HepG2 (cell line): ENCODE data around the gene AUNIP. TPM values are rescaled to one million over a fixed set of nuclear protein-coding genes. Genes with fewer than 3 reads are reported as not detected.

Experiments used
- ISL2 ChIP-seq: sonication (generic); formaldehyde crosslinking; IDR thresholded peaks from 2 replicates; pipeline ENCODE4 v1.5.0; 2020; ENCODE audit warnings: missing genetic modification reagents
- KDM6A ChIP-seq: IDR thresholded peaks from 2 replicates; pipeline ENCODE4 v1.6.1; 2016; ENCODE audit warnings: low read depth
- SAP130 ChIP-seq: IDR thresholded peaks from 2 replicates; pipeline ENCODE4 v1.6.1; 2016; ENCODE audit warnings: low read depth
- SMAD1 ChIP-seq: sonication (generic); formaldehyde crosslinking; IDR thresholded peaks from 2 replicates; pipeline ENCODE4 v1.4.0; 2020; ENCODE audit warnings: missing genetic modification reagents, low read depth, mild to moderate bottlenecking, borderline replicate concordance
- SOX13 ChIP-seq, 3 experiments: fragments of 450-650 bp in 1 of 3; sonication (generic) in 1 of 3; formaldehyde crosslinking in 1 of 3; IDR thresholded peaks in 2 of 3; conservative IDR thresholded peaks in 1 of 3; 2 replicates each; pipeline versions ENCODE4 v1.5.0 to v1.6.1; 2016 to 2020; ENCODE audit warnings: antibody characterized with exemption in 1 of 3, mild to moderate bottlenecking in 1 of 3, missing compliant biosample characterization in 1 of 3, missing genetic modification reagents in 1 of 3, moderate library complexity in 1 of 3
- SOX5 ChIP-seq: IDR thresholded peaks from 2 replicates; pipeline ENCODE4 v1.6.1; 2016; ENCODE audit warnings: borderline replicate concordance
- ZFP62 ChIP-seq: sonication (generic); formaldehyde crosslinking; IDR thresholded peaks from 2 replicates; pipeline ENCODE4 v1.4.0; 2020; ENCODE audit warnings: missing genetic modification reagents
- ZNF563 ChIP-seq: sonication (generic); formaldehyde crosslinking; IDR thresholded peaks from 2 replicates; pipeline ENCODE4 v1.8.0; 2022; ENCODE audit warnings: mild to moderate bottlenecking, moderate library complexity, missing genetic modification reagents
- polyA plus RNA-seq, 8 experiments: library from polyadenylated mRNA; depleted of rRNA in 3 of 8; stranded (reverse) in 7 of 8; unstranded in 1 of 8; fragments of >200 nt; fragmentation: Illumina TruSeq in 4 of 8; extraction: Trizol in 4 of 8; gene quantifications; 2 replicates each; pipeline versions ENCODE4 v1.2.1 to v1.2.3, GENCODE V29; 2011 to 2016; ENCODE audit warnings: low read depth in 4 of 8, missing spikeins in 1 of 8, mixed read lengths in 1 of 8; ENCODE audit not compliant: insufficient read depth in 1 of 8
- total RNA-seq, 5 experiments: library from RNA; depleted of rRNA; stranded (reverse); fragments of >200 nt; fragmentation: Illumina TruSeq; extraction: Trizol; gene quantifications; 2 replicates each; pipeline ENCODE4 v1.2.3, GENCODE V29; 2016; ENCODE audit warnings: low read depth in 1 of 5
- TF ChIP-seq, protein P1 (sequence below): IDR thresholded peaks from 2 replicates; pipeline ENCODE4 v1.6.1; 2012; ENCODE audit warnings: low read length, improper control_type of control experiment
- TF ChIP-seq, protein P2 (sequence below): sonication (generic); formaldehyde crosslinking; IDR thresholded peaks from 2 replicates; pipeline ENCODE4 v1.4.0; 2020; ENCODE audit warnings: missing genetic modification reagents
- TF ChIP-seq, protein P3 (sequence below), 2 experiments: sonication (generic) in 1 of 2; formaldehyde crosslinking in 1 of 2; IDR thresholded peaks; 2 replicates each; pipeline versions ENCODE4 v1.4.0 to v1.6.1; 2016 to 2020; ENCODE audit warnings: borderline replicate concordance in 1 of 2, low read depth in 1 of 2, mild to moderate bottlenecking in 1 of 2, missing genetic modification reagents in 1 of 2
- TF ChIP-seq, protein P4 (sequence below): sonication (generic); formaldehyde crosslinking; IDR thresholded peaks from 2 replicates; pipeline ENCODE4 v1.5.0; 2020; ENCODE audit warnings: missing genetic modification reagents
- TF ChIP-seq, protein P5 (sequence below): IDR thresholded peaks from 2 replicates; pipeline ENCODE4 v1.6.1; 2016; ENCODE audit warnings: mild to moderate bottlenecking

Gene AUNIP
- total and polyA plus RNA-seq, 2 of the 13 experiments (the other 11 are each of a cell fraction or from before 2014, with no cell fraction given) = 3.8 to 12.3 TPM

DNA sequence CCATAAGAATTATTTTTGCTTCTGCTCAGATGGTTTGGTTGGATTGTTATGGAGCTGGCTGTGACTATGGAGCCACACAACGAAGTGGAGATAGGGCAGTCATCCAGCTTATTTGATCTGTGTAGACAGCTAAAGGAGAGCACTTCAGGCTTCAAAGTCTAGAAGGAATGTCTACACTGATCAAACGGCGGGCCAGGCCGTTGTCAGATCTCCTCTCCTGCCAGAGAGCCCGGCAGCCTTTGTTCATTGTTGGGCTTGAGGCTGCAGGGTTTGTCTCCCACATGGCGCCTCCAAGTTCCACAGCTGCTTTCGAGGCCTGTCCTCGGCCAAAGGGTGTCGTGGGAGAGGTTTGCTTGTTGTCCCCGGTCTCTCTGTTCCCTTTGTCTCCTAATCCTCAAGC lies 49.8 kb upstream of the AUNIP start (continued):
- TF ChIP-seq, protein P1, sequence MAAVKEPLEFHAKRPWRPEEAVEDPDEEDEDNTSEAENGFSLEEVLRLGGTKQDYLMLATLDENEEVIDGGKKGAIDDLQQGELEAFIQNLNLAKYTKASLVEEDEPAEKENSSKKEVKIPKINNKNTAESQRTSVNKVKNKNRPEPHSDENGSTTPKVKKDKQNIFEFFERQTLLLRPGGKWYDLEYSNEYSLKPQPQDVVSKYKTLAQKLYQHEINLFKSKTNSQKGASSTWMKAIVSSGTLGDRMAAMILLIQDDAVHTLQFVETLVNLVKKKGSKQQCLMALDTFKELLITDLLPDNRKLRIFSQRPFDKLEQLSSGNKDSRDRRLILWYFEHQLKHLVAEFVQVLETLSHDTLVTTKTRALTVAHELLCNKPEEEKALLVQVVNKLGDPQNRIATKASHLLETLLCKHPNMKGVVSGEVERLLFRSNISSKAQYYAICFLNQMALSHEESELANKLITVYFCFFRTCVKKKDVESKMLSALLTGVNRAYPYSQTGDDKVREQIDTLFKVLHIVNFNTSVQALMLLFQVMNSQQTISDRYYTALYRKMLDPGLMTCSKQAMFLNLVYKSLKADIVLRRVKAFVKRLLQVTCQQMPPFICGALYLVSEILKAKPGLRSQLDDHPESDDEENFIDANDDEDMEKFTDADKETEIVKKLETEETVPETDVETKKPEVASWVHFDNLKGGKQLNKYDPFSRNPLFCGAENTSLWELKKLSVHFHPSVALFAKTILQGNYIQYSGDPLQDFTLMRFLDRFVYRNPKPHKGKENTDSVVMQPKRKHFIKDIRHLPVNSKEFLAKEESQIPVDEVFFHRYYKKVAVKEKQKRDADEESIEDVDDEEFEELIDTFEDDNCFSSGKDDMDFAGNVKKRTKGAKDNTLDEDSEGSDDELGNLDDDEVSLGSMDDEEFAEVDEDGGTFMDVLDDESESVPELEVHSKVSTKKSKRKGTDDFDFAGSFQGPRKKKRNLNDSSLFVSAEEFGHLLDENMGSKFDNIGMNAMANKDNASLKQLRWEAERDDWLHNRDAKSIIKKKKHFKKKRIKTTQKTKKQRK = no peak
- TF ChIP-seq, protein P2, sequence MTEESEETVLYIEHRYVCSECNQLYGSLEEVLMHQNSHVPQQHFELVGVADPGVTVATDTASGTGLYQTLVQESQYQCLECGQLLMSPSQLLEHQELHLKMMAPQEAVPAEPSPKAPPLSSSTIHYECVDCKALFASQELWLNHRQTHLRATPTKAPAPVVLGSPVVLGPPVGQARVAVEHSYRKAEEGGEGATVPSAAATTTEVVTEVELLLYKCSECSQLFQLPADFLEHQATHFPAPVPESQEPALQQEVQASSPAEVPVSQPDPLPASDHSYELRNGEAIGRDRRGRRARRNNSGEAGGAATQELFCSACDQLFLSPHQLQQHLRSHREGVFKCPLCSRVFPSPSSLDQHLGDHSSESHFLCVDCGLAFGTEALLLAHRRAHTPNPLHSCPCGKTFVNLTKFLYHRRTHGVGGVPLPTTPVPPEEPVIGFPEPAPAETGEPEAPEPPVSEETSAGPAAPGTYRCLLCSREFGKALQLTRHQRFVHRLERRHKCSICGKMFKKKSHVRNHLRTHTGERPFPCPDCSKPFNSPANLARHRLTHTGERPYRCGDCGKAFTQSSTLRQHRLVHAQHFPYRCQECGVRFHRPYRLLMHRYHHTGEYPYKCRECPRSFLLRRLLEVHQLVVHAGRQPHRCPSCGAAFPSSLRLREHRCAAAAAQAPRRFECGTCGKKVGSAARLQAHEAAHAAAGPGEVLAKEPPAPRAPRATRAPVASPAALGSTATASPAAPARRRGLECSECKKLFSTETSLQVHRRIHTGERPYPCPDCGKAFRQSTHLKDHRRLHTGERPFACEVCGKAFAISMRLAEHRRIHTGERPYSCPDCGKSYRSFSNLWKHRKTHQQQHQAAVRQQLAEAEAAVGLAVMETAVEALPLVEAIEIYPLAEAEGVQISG (CRISPR knock-in tag) = no peak
- TF ChIP-seq SAP130 (peak; percentile 30; the same call in 1 of the 2 replicates), SOX13 (IDR thresholded peaks at IDR 0.05) (no peak), SOX13 (CRISPR knock-in tag; conservative IDR thresholded peaks at IDR 0.05 in 1 of 2, IDR thresholded peaks at IDR 0.05 in 1 of 2) (peak in 1 of 2 experiments; percentile 41; a peak in 1 of 4 replicates), ZFP62 (CRISPR knock-in tag) (no peak), KDM6A (CRISPR knock-in tag) (no peak), SOX5 (CRISPR knock-in tag) (peak; percentile 45), ISL2 (CRISPR knock-in tag) (no peak), ZNF563 (CRISPR knock-in tag) (no peak), SMAD1 (no peak)
- TF ChIP-seq, protein P3, sequence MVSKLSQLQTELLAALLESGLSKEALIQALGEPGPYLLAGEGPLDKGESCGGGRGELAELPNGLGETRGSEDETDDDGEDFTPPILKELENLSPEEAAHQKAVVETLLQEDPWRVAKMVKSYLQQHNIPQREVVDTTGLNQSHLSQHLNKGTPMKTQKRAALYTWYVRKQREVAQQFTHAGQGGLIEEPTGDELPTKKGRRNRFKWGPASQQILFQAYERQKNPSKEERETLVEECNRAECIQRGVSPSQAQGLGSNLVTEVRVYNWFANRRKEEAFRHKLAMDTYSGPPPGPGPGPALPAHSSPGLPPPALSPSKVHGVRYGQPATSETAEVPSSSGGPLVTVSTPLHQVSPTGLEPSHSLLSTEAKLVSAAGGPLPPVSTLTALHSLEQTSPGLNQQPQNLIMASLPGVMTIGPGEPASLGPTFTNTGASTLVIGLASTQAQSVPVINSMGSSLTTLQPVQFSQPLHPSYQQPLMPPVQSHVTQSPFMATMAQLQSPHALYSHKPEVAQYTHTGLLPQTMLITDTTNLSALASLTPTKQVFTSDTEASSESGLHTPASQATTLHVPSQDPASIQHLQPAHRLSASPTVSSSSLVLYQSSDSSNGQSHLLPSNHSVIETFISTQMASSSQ (IDR thresholded peaks at IDR 0.05; ENCODE audit: low read depth) = no peak
- TF ChIP-seq, protein P3 (CRISPR knock-in tag; IDR thresholded peaks at IDR 0.05; ENCODE audit: borderline replicate concordance) = no peak
- TF ChIP-seq, protein P4, sequence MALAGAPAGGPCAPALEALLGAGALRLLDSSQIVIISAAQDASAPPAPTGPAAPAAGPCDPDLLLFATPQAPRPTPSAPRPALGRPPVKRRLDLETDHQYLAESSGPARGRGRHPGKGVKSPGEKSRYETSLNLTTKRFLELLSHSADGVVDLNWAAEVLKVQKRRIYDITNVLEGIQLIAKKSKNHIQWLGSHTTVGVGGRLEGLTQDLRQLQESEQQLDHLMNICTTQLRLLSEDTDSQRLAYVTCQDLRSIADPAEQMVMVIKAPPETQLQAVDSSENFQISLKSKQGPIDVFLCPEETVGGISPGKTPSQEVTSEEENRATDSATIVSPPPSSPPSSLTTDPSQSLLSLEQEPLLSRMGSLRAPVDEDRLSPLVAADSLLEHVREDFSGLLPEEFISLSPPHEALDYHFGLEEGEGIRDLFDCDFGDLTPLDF (CRISPR knock-in tag) = no peak
- TF ChIP-seq, protein P5, sequence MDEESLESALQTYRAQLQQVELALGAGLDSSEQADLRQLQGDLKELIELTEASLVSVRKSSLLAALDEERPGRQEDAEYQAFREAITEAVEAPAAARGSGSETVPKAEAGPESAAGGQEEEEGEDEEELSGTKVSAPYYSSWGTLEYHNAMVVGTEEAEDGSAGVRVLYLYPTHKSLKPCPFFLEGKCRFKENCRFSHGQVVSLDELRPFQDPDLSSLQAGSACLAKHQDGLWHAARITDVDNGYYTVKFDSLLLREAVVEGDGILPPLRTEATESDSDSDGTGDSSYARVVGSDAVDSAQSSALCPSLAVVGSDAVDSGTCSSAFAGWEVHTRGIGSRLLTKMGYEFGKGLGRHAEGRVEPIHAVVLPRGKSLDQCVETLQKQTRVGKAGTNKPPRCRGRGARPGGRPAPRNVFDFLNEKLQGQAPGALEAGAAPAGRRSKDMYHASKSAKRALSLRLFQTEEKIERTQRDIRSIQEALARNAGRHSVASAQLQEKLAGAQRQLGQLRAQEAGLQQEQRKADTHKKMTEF = no peak
